Left lung (tissue), 10 donors: ENCODE data around the gene AIG1. TPM values are rescaled to one million over a fixed set of nuclear protein-coding genes. Genes with fewer than 3 reads are reported as not detected.

ENCODE experiments used
- ATAC-seq: fragments of 200-7000 bp; cut with Tn5 transposase; one replicate; pipeline ENCODE4 v1.9.1; 2020; ENCODE audit warnings: moderate library complexity
- DNase-seq, 4 donors: peaks; one replicate each; pipeline ENCODE4 v3.0.0-alpha.2; 2013 to 2020
- H3K27ac ChIP-seq, 2 donors: fragments of 200-600 bp; sonication (generic) in 1 of 2; one replicate each; pipeline versions ENCODE4 v1.5.0 to v1.8.0; 2020 to 2021
- H3K27me3 ChIP-seq, 2 donors: fragments of 200-600 bp; sonication (generic) in 1 of 2; one replicate each; pipeline versions ENCODE4 v1.5.0 to v1.8.0; 2020 to 2021
- H3K36me3 ChIP-seq, 2 donors: fragments of 200-600 bp; sonication (generic) in 1 of 2; one replicate each; pipeline versions ENCODE4 v1.5.0 to v1.8.0; 2020 to 2021
- H3K4me1 ChIP-seq, 2 donors: fragments of 200-600 bp; one replicate each; pipeline ENCODE4 v1.8.0; 2021
- H3K4me3 ChIP-seq, 2 donors: fragments of 200-600 bp; sonication (generic) in 1 of 2; one replicate each; pipeline versions ENCODE4 v1.5.0 to v1.8.0; 2020 to 2021; ENCODE audit warnings: mild to moderate bottlenecking in 1 of 2
- H3K9me3 ChIP-seq, 2 donors: fragments of 200-600 bp; sonication (generic) in 1 of 2; one replicate each; pipeline versions ENCODE4 v1.5.0 to v1.8.0; 2020 to 2021
- CTCF ChIP-seq, 2 donors: fragments of 200-600 bp; sonication (generic) in 1 of 2; IDR thresholded peaks; one replicate each; pipeline versions ENCODE4 v1.5.0 to v1.8.0; 2021; ENCODE audit warnings: antibody characterized with exemption in 2 of 2
- intact Hi-C, 2 donors: fragments of 100-400 bp; cut with DNase I; formaldehyde crosslinking; loops; one replicate each; pipeline versions ENCODE4 v1.11.2 to v1.14.2; 2022
- polyA plus RNA-seq, 6 donors: library from polyadenylated mRNA; unstranded; fragments of 120-200 nt; gene quantifications; one replicate each; pipeline ENCODE4 v1.2.1, GENCODE V29; 2013; ENCODE audit not compliant: insufficient read length in 6 of 6
- total RNA-seq, 2 donors: library from RNA; stranded (reverse); fragmentation: NEBNext Ultra II Directional; extraction: Animal tissue kit (Norgen Biotek cat#: 25700); gene quantifications; one replicate each; pipeline ENCODE4 v1.2.1, GENCODE V29; 2021
- donor health status: DM: no; HTN: yes; CAD: no.
- donor health status: DM: no; HTN: no; CAD: no.

Gene AIG1
- total and polyA plus RNA-seq, 8 donors, result 34.7 to 45.4 (median 36.8) TPM

DNA sequence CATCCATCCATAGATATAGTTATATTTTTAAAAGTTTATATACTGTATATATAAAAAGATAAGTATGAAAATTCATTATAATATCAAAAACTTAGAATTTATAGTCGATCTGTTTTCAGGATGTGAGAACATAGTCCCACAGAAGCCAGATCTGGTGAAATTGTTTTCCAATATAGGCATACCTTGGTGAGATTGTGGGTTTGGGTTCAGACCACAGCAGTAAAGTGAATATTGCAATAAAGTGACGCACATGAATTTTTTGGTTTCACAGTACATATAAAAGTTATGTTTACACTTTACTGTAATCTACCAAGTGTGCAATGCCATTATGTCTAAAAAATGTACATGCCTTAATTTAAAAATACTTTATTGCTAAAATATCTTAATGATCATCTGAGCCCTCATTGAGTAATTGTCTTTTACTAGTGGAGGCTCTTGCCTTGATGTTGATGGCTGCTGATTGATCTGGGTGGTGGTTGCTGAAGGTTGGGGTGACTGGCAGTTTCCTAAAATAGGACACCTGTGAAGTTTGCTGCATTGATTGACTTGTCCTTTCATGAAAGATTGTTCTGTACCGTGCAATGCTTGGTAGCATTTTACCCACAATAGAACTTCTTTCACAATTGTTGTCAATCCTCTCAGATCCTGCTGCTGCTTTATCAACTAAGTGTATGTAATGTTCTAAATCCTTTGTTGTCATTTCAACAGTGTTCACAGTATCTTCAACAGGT, 29.8 kb downstream of the AIG1 start:
- ATAC-seq (no peak), DNase-seq (no peak)
- no peak overlapping the region for H3K4me3 ChIP-seq
- TF ChIP-seq CTCF (IDR thresholded peaks at IDR 0.05), result no peak
- H3K36me3 ChIP-seq, result no peaks in the 10 kb centered on the region
- no peaks in the 10 kb centered on the region for H3K27me3 ChIP-seq
- no peak overlapping the region for H3K27ac ChIP-seq
- no peaks in the 10 kb centered on the region for H3K9me3 ChIP-seq
- no peaks in the 10 kb centered on the region for H3K4me1 ChIP-seq
- intact Hi-C loops, result no loop called here

- H3K4me1 ChIP-seq, result peaks cover 0 to 7% of the 10 kb centered on the region in 2 donors
- H3K27me3 ChIP-seq, result no peaks in the 10 kb centered on the region
- no peak for TF ChIP-seq CTCF (IDR thresholded peaks at IDR 0.05)
- no peak for ATAC-seq
- no peaks in the 10 kb centered on the region for H3K9me3 ChIP-seq
- no peak for DNase-seq
- no peaks in the 10 kb centered on the region for H3K36me3 ChIP-seq
- no peak overlapping the region for H3K4me3 ChIP-seq
- intact Hi-C loops, result no loop called here
- H3K27ac ChIP-seq, result no peak overlapping the region
These were observed 32.1 kb downstream of the AIG1 start for GRCh38 chr6:143092768-143093167.

GRCh38 chr6:143093290-143093689, 32.6 kb downstream of the AIG1 start:
- TF ChIP-seq CTCF (IDR thresholded peaks at IDR 0.05), result no peak
- no peaks in the 10 kb centered on the region for H3K36me3 ChIP-seq
- ATAC-seq (no peak), DNase-seq (no peak)
- H3K9me3 ChIP-seq, result no peaks in the 10 kb centered on the region
- peaks cover 0 to 7% of the 10 kb centered on the region in 2 donors for H3K4me1 ChIP-seq
- H3K4me3 ChIP-seq, result no peak overlapping the region
- H3K27me3 ChIP-seq, result no peaks in the 10 kb centered on the region
- intact Hi-C loops, result no loop called here
- no peak overlapping the region for H3K27ac ChIP-seq

GRCh38 chr6:143096403-143096802, 35.7 kb downstream of the AIG1 start:
- intact Hi-C loops, result no loop called here
- no peaks in the 10 kb centered on the region for H3K9me3 ChIP-seq
- TF ChIP-seq CTCF (IDR thresholded peaks at IDR 0.05), result no peak
- no peak overlapping the region for H3K27ac ChIP-seq
- ATAC-seq, result no peak
- H3K27me3 ChIP-seq, result no peaks in the 10 kb centered on the region
- no peak overlapping the region for H3K4me3 ChIP-seq
- no peaks in the 10 kb centered on the region for H3K36me3 ChIP-seq
- DNase-seq, result no peak
- H3K4me1 ChIP-seq, result peaks cover 0 to 7% of the 10 kb centered on the region in 2 donors

DNA sequence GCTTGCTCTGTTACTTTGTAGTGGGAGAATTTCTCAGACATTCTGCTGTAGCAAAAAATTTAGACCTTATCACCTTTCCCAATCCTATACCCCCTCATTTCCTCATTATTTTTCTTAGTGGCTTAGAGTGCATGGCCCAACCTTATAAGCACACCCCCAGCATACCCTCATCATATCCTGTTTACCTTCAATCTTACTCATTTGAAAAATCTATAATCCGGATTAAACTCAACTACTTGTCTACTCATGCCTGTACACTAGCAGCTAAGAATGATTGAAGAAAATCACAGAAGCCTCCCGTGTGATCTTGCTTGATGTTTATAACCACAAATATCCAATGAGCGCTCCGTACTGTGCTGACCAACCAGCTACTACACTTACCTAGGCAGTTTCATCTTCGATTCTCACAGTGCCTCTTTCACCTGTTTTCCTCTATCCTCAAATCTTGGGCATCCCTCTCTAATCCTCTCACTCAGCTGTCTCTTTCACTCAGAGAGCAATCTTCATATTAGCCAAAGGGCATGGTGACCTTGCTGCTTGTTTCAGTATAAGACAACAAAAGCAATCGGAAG, 36.6 kb downstream of the AIG1 start:
- no peak overlapping the region for H3K4me3 ChIP-seq
- H3K27me3 ChIP-seq, result no peaks in the 10 kb centered on the region
- H3K9me3 ChIP-seq, result no peaks in the 10 kb centered on the region
- intact Hi-C loops, result no loop called here
- no peak for DNase-seq
- H3K36me3 ChIP-seq, result no peaks in the 10 kb centered on the region
- no peak for ATAC-seq
- TF ChIP-seq CTCF (IDR thresholded peaks at IDR 0.05), result no peak
- H3K27ac ChIP-seq, result peak overlapping the region in 1 of 2 donors; percentile 85
- peaks cover 0 to 7% of the 10 kb centered on the region in 2 donors for H3K4me1 ChIP-seq
